NCI-H1417 (cell line): Measurements from ENCODE around the gene SUGT1.
"Not testable (repeated sequence)": the region's sequence is repeated elsewhere in the genome, so short reads cannot be mapped to it uniquely, and the experiment has no call there.

Experiments used
- DNase-seq, 3 experiments: peaks; one replicate each; lab custom pipeline; 2025; lab: John Stamatoyannopoulos, UW

The SUGT1 gene

GRCh38 chr13:52652196-52652979 lies at the start of gene SUGT1:
TSS of gene SUGT1 (plus strand) at chr13:52652836. CDS start at chr13:52652921, 85 bp downstream.
- peak; percentile 96 to 100 (median 100) for DNase-seq

GRCh38 chr13:52603316-52603715 lies 49.3 kb upstream of the SUGT1 start:
- not testable (repeated sequence) for DNase-seq

DNA sequence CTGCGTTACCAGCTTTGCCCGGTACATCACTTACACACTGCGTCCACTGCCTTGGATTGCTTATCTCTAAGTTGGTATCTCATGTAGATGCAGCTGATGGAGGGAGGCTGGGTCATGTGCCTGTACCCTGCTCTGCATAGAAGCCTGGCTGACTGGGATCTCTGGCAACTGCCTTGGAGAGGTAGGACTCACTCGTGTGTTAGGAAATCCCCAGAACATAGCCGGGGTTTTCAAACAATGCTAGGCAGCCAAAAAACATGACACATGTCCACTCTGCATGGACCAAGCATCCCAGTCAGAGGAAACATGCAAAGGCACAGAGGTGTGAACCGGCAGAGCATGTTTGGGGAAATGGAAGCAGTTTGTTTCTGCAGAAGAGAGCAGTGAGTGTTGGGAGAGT lies 46.5 kb upstream of the SUGT1 start:
- not testable (repeated sequence) for DNase-seq

GRCh38 chr13:52606795-52607194 lies 45.8 kb upstream of the SUGT1 start:
- not testable (repeated sequence) for DNase-seq

GRCh38 chr13:52608184-52608583 lies 44.5 kb upstream of the SUGT1 start:
- not testable (repeated sequence) for DNase-seq

DNA sequence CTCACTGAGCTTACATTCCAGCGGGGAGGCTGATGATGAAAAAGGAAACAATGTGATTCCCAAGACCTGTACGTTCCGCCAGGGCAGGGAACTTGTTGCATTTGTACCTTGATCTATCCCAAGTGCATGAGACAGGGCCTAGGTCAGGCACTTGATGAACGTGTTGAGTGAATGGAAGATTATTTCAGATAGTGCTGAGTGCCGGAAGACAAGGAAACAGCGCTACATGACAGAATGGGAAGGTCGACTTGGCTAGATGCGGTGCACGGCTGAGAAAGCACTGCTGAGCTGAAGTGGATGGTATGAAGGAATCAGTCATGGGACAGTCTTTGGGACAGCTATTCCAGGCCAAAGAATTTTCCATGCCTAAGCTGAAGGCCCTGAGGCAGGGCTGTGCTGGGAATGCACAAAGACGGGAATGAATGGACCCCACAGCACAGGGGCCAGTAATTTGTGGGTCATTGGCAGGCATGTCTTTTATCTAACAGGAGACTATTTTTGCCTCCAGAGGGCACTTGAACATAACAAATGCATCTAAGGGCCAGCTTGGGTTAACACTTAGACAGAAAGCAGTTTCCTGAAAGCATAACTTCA lies 43.5 kb upstream of the SUGT1 start:
- DNase-seq, result peak in 2 of 3 experiments; percentile 14 to 63

DNA sequence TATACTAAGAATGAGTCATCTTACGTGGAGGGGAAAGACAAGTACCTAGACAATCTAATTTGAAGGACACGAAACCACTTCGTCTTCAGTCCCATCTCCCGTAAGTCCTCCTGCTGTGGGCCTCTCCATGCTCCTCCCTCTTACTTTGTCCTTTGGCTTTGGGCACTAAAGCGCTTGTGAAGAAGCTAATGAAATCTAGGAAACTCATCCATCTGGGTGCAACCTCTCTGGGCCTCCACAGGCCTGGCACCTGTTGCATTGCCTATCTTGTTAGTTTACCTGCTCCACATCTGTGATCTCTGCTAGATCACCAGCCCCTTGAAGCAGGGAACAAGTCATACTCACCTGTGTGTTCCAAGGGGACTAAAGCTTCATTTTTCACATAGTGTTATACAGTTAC lies 42.5 kb upstream of the SUGT1 start:
- DNase-seq, result not testable (repeated sequence)

- no peak for DNase-seq
These were observed 37.4 kb upstream of the SUGT1 start for GRCh38 chr13:52615134-52615801.

GRCh38 chr13:52615812-52616211 lies 36.8 kb upstream of the SUGT1 start:
- DNase-seq, result no peak

- DNase-seq, result peak; percentile 81 to 96 (median 94)
These were observed 35.3 kb upstream of the SUGT1 start for GRCh38 chr13:52617070-52618060.

DNA sequence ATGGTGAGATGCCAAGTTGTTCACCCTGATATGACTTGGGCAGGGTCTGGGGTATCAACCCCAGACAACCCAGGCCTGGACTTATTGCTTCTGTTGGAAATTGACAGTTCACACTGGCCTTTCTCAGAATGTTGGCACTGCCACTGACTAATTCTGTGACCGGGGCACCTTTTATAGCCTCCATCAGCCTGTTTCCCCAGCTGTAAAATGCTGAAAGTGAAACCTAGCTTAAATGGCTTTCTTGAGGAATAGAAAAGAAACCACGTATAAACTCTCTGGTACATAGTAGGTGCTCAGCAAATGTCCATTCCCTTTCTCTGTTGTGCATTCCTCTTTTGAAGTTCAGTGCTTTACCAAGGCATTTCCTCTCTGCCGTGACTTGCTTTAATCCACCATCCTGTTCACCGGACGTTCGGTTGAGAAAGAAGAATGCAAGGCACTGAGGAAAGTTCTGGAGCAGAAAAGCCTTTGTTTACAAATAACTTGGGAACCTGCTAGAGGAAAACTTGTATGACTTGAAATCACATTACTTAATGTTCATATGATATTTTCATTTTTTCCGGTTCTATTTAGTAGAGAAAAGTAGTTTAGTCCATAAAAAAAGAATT lies 21.4 kb upstream of the SUGT1 start:
- not testable (repeated sequence) for DNase-seq

DNA sequence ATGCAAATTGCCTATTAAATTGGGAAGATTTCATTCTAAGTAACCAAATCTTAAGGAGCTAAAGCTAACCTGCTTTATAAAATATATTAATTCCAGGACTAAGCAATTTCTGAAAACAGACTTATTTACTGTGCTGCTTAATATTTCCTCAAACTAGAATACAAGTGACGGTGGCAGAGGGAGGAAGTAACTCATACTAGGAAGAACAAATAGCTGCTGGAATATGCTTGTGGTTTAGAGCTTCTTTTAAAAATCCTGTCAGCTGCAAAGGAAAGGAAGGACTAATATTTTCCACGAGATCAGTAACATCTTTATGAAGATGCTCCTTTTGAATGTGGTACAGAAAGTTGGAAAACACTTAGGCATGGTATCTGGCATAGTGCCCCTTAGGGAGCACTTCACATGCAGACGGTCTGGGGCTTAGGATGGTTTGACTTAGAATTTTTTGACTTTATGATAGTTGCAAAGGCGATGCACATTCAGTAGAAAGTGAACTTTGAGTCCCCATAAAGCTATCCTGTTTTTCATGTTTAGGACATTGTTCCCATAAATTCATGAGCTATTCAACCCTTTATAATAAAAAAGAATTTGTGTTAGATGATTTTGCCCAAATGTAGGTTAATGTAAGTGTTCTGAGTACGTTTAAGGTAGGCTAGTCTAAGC lies 13.8 kb upstream of the SUGT1 start:
- no peak for DNase-seq

- DNase-seq, result no peak
These were observed 10.5 kb upstream of the SUGT1 start, which contains the start of gene HNRNPA1L2 for GRCh38 chr13:52642131-52642530. TSS of gene HNRNPA1L2 (plus strand) at chr13:52642431. CDS start at chr13:52642493, 62 bp downstream.

- DNase-seq, result no peak
These were observed 8.5 kb upstream of the SUGT1 start for GRCh38 chr13:52644108-52644507.

DNA sequence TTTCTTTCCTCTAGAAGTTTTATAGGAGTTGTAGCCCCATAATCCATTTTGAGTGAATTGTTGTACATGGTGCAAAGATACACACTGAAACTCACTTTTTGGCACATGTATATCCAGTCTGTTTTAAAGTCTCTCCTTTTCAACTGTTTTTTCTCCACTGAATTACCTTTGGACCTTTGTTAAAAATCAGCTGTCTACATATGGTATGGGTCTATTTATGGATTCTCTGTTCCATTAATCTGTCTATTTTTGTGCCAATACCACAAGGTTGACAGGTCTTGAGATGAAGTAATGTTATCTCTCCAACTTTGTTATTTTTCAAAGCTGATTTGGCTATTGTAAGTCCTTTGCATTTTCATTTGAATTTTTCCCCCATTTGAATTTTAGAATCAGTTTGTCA lies 5.7 kb upstream of the SUGT1 start:
- no peak for DNase-seq

DNA sequence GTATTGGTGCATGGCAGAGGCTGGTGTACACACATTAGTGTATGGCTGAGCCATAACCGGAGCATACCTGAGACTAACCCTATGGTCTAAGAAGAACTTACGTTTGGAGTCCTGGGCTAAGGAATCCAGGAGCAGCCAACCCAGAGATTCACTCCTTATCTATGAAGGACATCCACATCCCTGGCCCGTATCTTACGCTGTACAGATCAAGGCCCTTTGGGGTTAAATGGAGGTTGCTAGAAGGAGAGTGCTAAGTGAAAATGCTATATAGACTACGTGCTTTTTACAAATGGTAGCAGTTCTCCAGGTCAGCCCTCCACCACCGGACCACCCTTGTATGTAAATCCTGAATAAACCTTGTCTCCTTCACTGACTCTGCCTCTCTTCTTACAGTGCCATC lies 1.9 kb upstream of the SUGT1 start:
- DNase-seq, result peak in 1 of 3 experiments; percentile 57

DNA sequence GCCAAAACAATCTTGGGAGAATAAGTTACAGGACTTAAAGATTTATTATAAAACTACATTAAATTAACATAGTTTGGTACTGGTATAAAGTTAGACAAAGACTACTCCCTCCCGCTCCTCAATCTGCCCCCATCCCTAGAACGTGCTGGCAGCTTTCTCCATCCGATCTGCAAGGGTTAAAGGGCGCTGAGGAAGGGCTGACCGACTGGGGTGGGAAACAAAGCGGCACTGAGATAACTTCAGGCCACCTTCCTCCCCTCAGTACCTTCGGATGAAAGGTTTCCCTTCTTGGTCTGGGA lies 790 bp upstream of the SUGT1 start:
- DNase-seq, result peak in 1 of 3 experiments; percentile 70

- no peak for DNase-seq
These were observed 306 bp downstream of the SUGT1 start for GRCh38 chr13:52652980-52653303.

- DNase-seq, result no peak
These were observed 6.7 kb downstream of the SUGT1 start for GRCh38 chr13:52659340-52659739.

DNA sequence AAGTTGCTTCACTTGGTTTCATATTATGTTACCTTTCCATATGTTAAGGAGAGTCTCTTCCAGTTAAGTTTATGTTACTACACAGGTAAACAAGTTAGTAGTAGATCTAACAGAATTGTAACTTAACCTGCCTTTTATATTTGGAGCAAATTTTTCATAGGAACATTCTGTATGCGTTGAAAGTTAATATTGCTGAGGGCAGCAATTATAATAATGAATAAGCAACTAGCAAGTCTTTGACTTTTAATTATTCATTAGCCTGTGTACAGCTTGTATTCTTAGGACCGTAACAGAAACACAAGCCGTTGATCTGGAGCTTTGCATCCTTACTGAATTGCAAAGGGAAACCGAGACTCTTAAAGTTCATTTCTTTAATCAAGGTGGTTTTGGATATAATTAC lies 11.6 kb downstream of the SUGT1 start:
- DNase-seq, result no peak

- DNase-seq, result peak in 2 of 3 experiments; percentile 35 to 65
These were observed 12.7 kb downstream of the SUGT1 start for GRCh38 chr13:52665325-52665724.
